ENCODE measurements around the gene CCDC188. TPM values are rescaled to one million over a fixed set of nuclear protein-coding genes. Genes with fewer than 3 reads are reported as not detected.

Gene CCDC188
- total and polyA plus RNA-seq, 2 of the 8 experiments (the other 6 are each of a cell fraction or from before 2014, with no cell fraction given): not detected

DNA sequence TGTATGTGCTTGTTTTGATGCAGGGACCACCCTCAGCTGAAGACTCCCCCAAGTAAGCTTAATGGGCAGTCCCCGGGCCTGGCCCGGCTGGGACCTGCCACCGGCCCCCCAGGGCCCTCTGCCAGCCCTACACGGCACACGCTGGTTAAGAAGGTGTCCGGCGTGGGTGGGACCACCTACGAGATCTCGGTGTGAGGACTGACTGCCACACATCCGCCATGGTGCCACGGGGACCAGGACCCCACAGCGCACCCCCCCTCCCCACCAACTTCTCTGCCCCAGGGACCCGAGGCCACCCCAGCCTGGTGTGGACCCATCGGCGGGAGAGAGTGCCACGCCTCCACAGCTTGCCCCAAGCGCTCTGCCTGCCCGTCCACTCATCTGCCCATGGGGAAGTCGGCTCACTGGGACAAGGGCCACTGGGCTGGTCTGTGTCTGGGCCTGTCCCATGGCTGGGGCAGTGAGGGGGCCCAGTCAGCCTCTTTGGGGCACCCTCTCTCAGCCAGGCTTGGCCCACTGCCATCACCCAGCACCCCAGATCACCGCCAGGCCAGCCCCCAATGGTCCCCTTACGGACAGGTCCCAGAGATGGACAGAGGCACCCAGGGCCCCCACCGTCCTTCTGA lies 5.5 kb downstream of the CCDC188 start:
- no peak overlapping the region for H3K4ac ChIP-seq (replicated peaks; ENCODE audit: insufficient read length, low read depth, low read length)
- 92% methylated on average over 17 of the region's 22 CpGs; no CpG with 5 or more reads in 1 of the 2 experiments for WGBS, 2 experiments (ENCODE audit: extremely low coverage in 1 of 2, insufficient coverage in 1 of 2, insufficient read length in 1 of 2, insufficient replicate concordance in 2 of 2, low coverage in 1 of 2, low lambda C conversion rate in 2 of 2, missing lambda C conversion rate in 1 of 2)
- TF ChIP-seq HDAC6 (IDR thresholded peaks at IDR 0.05; ENCODE audit: low read depth, low read length): no peak
- TF ChIP-seq JUND (IDR thresholded peaks at IDR 0.05; ENCODE audit: low read length): no peak

More for the DNA sequence above, 5.5 kb downstream of the CCDC188 start:
- Histone ChIP-seq H2BK5ac (ENCODE audit: low read depth, low read length) (no peak overlapping the region), H4K91ac (replicated peaks; ENCODE audit: insufficient read length, low read length) (no peak overlapping the region), H2AK5ac (ENCODE audit: low read depth, low read length) (no peak overlapping the region), H2AFZ (ENCODE audit: low read length) (no peak overlapping the region), H3K79me1 (ENCODE audit: low read depth, low read length) (no peaks in the 10 kb centered on the region), H3K23me2 (ENCODE audit: low read depth, low read length) (no peaks in the 10 kb centered on the region), H3K23ac (ENCODE audit: insufficient read length) (no peak overlapping the region), H3K18ac (ENCODE audit: extremely low read depth, low read length) (no peak overlapping the region), H4K5ac (ENCODE audit: insufficient read length, low read depth, low read length) (no peak overlapping the region), H3K14ac (ENCODE audit: insufficient read length) (no peak overlapping the region), H3K27me3 (replicated peaks in 1 of 4; ENCODE audit: control insufficient read depth in 3 of 4, extremely low read depth in 1 of 4, insufficient read depth in 3 of 4, low read length in 3 of 4) (no peaks in the 10 kb centered on the region), H3K9me3 (ENCODE audit: insufficient read depth in 2 of 2, low read depth in 1 of 2, low read length in 1 of 2) (no peaks in the 10 kb centered on the region), H3K4me1 (replicated peaks in 1 of 4; ENCODE audit: control insufficient read depth in 3 of 4, insufficient read depth in 4 of 4, low read length in 3 of 4) (no peaks in the 10 kb centered on the region), H4K20me1 (replicated peaks in 1 of 2; ENCODE audit: control insufficient read depth in 1 of 2, insufficient read depth in 2 of 2, low read length in 2 of 2) (peaks cover 0 to 2% of the 10 kb centered on the region in 2 experiments), H2BK20ac (ENCODE audit: low read length) (no peak overlapping the region), H3K4me2 (ENCODE audit: insufficient read depth in 1 of 2, low read depth in 2 of 2, low read length in 2 of 2) (no peak overlapping the region), H3K36me3 (ENCODE audit: control insufficient read depth in 2 of 4, insufficient read depth in 4 of 4, low read length in 3 of 4) (peaks cover 0 to 6% (median 0%) of the 10 kb centered on the region in 4 experiments; a peak in 1 of 8 replicates), H3K27ac (ENCODE audit: low read depth, low read length) (no peak overlapping the region), H2BK120ac (replicated peaks; ENCODE audit: low read depth, low read length) (no peak overlapping the region), H4K8ac (ENCODE audit: extremely low read depth, insufficient read depth, low read length) (no peak overlapping the region; the same call in 1 of the 2 replicates), H3K4me3 (ENCODE audit: extremely low read depth in 1 of 4, insufficient read depth in 2 of 4, low read depth in 3 of 4, low read length in 4 of 4) (no peak overlapping the region), H2BK15ac (ENCODE audit: low read length) (no peak overlapping the region), H3K56ac (replicated peaks; ENCODE audit: insufficient read length, low read depth, low read length) (no peak overlapping the region), H2BK12ac (ENCODE audit: low read depth, low read length) (no peak overlapping the region), H3K79me2 (ENCODE audit: control insufficient read depth in 1 of 2, insufficient read depth in 2 of 2, low read length in 2 of 2) (no peaks in the 10 kb centered on the region), H3K9ac (replicated peaks in 1 of 4; ENCODE audit: extremely low read depth in 1 of 4, low read depth in 3 of 4, low read length in 3 of 4) (no peak overlapping the region)
- DNase-seq (ENCODE audit: low read depth in 1 of 2, low spot score in 2 of 2) (no peak), FAIRE-seq (no peak)
- ChIA-PET CTCF (ENCODE audit: partially characterized antibody) (interaction anchor here (0.7 kb wide), 1 partner anchor 9 kb away, joined by 3 read pairs; no protein-coding TSS in a partner anchor), POLR2A (ENCODE audit: partially characterized antibody) (interaction anchor here (1.9 to 2.8 kb wide), 3 partner anchors 15 to 26 kb away, joined by 10 to 14 read pairs (median 11); partner anchors contain the start of gene TRMT2A)
